CD8-positive, alpha-beta memory T cell (primary cell): ENCODE data around the gene KLLN. TPM values are rescaled to one million over a fixed set of nuclear protein-coding genes. Genes with fewer than 3 reads are reported as not detected.

ENCODE experiments used
- CTCF ChIA-PET: fragments of 350-600 bp; sonication (Branson Sonifier 250); formaldehyde crosslinking; loops from one replicate; lab custom pipeline; 2021; ENCODE audit warnings: antibody characterized with exemption; lab: Charles Lee
- POLR2A ChIA-PET: fragments of 350-600 bp; sonication (Branson Sonifier 250); formaldehyde crosslinking; loops from one replicate; lab custom pipeline; 2021; ENCODE audit warnings: antibody characterized with exemption; lab: Charles Lee
- DNase-seq, 5 donors: peaks; one replicate each; pipeline versions ENCODE4 v3.0.0 to v3.0.0-alpha.2; 2020 to 2022; ENCODE audit warnings: mixed read lengths in 1 of 5
- H3K27ac ChIP-seq: one replicate; pipeline ENCODE4 v1.7.0; 2013; ENCODE audit warnings: low read depth, mild to moderate bottlenecking, low read length, moderate library complexity
- H3K27me3 ChIP-seq: 2 replicates; pipeline ENCODE4 v1.7.0; 2013; ENCODE audit warnings: low read length, mild to moderate bottlenecking; ENCODE audit not compliant: insufficient read depth, poor library complexity, severe bottlenecking
- H3K36me3 ChIP-seq: 2 replicates; pipeline ENCODE4 v1.7.0; 2013; ENCODE audit warnings: mild to moderate bottlenecking, low read length, moderate library complexity; ENCODE audit not compliant: insufficient read depth
- H3K4me1 ChIP-seq: 2 replicates; pipeline ENCODE4 v1.7.0; 2013; ENCODE audit warnings: mild to moderate bottlenecking, low read length, moderate library complexity; ENCODE audit not compliant: insufficient read depth
- H3K4me3 ChIP-seq: 2 replicates; pipeline ENCODE4 v1.7.0; 2013; ENCODE audit warnings: mild to moderate bottlenecking, low read length
- H3K9me3 ChIP-seq: 2 replicates; pipeline ENCODE4 v1.7.0; 2013; ENCODE audit warnings: mild to moderate bottlenecking, low read length
- H3K27ac Mint-ChIP-seq, 8 donors: one replicate each; pipeline ENCODE4 v1.8.0; 2020 to 2021; ENCODE audit warnings: mixed read lengths in 8 of 8, mild to moderate bottlenecking in 6 of 8, inconsistent platforms in 3 of 8, moderate library complexity in 3 of 8
- H3K27me3 Mint-ChIP-seq, 2 donors: one replicate each; pipeline ENCODE4 v1.8.0; 2020 to 2021; ENCODE audit warnings: mixed read lengths in 2 of 2, mild to moderate bottlenecking in 1 of 2, moderate library complexity in 1 of 2
- H3K36me3 Mint-ChIP-seq, 3 donors: one replicate each; pipeline ENCODE4 v1.8.0; 2020 to 2021; ENCODE audit warnings: mixed read lengths in 3 of 3, inconsistent platforms in 1 of 3, mild to moderate bottlenecking in 1 of 3
- H3K4me1 Mint-ChIP-seq, 3 donors: one replicate each; pipeline ENCODE4 v1.8.0; 2020 to 2021; ENCODE audit warnings: mixed read lengths in 3 of 3, inconsistent platforms in 1 of 3, mild to moderate bottlenecking in 1 of 3
- H3K4me3 Mint-ChIP-seq, 7 donors: one replicate each; pipeline ENCODE4 v1.8.0; 2020 to 2021; ENCODE audit warnings: mixed read lengths in 7 of 7, mild to moderate bottlenecking in 6 of 7, moderate library complexity in 4 of 7, inconsistent platforms in 2 of 7
- H3K9me3 Mint-ChIP-seq, 5 donors: one replicate each; pipeline ENCODE4 v1.8.0; 2020 to 2022; ENCODE audit warnings: mixed read lengths in 5 of 5, mild to moderate bottlenecking in 3 of 5, moderate library complexity in 2 of 5, inconsistent platforms in 1 of 5
- polyA plus RNA-seq: library from polyadenylated mRNA; unstranded; fragments of 300-500 nt; fragmentation: Illumina TruSeq; gene quantifications from one replicate; pipeline ENCODE4 v1.2.3, GENCODE V29; 2021
- total RNA-seq, 2 experiments: library from RNA; stranded (reverse); gene quantifications; one replicate each; pipeline ENCODE4 v1.2.3, GENCODE V29; 2021

Gene KLLN
- total and polyA plus RNA-seq, 3 experiments from 2014 or later: 0.39 to 1.1 (median 0.80) TPM

DNA sequence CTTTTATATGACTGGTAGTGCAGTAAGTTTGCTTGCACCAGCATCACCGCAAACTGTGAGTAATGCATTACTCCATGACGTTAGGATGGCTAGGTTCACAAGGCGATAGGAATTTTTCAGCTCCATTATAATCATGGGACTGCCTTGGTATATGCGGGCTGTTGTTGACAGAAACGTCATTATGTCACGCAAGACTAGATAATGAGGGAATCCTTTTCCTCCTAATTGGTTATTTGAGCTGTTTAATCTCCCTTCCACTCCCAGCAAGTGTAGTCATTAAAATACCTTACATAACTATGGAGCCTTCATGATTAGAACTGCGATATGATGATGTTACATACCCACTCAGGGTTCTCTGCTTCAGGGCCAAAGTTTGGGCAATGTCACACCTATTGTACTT lies 17.3 kb downstream of the KLLN start:
- no peak overlapping the region for H3K27ac Mint-ChIP-seq
- H3K4me3 Mint-ChIP-seq: no peak overlapping the region
- H3K4me1 Mint-ChIP-seq: peaks cover 2 to 4% (median 3%) of the 10 kb centered on the region in 3 donors
- H3K4me3 ChIP-seq: no peak overlapping the region
- H3K27me3 ChIP-seq: no peaks in the 10 kb centered on the region
- peaks cover 0 to 2% of the 10 kb centered on the region in 2 donors for H3K27me3 Mint-ChIP-seq
- no peaks in the 10 kb centered on the region for H3K36me3 ChIP-seq
- no peak overlapping the region for H3K27ac ChIP-seq
- ChIA-PET CTCF (interaction anchor here (1.2 kb wide), 1 partner anchor 268 kb away, joined by 5 read pairs; no protein-coding TSS in a partner anchor), POLR2A (no interaction called here)
- H3K9me3 ChIP-seq: no peaks in the 10 kb centered on the region
- H3K4me1 ChIP-seq: no peaks in the 10 kb centered on the region
- DNase-seq: no peak
- H3K36me3 Mint-ChIP-seq: no peaks in the 10 kb centered on the region
- H3K9me3 Mint-ChIP-seq: no peaks in the 10 kb centered on the region

DNA sequence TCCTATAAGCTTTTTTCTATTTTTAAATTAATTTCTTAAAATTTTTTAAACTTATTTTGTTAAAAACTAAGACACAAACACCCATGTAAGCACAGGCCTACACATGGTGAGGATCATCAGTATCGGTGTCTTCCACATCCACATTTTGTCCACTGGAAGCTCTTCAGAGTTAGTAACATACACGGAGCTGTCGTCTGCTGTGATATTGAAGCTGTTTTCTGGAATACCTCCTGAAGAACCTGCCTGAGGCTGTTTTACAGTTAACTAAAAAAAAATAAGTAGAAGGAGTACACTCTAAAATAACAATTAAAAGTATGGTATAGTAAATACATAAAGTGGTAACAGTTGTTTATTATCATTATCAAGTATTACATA lies 17.7 kb downstream of the KLLN start:
- Mint-ChIP-seq H3K4me3 (no peak overlapping the region), H3K4me1 (no peaks in the 10 kb centered on the region), H3K9me3 (no peaks in the 10 kb centered on the region), H3K27ac (no peak overlapping the region), H3K27me3 (peaks cover 0 to 2% of the 10 kb centered on the region in 2 donors), H3K36me3 (peaks cover 0 to 3% (median 0%) of the 10 kb centered on the region in 3 donors)
- Histone ChIP-seq H3K27me3 (no peaks in the 10 kb centered on the region), H3K4me3 (no peak overlapping the region), H3K9me3 (no peaks in the 10 kb centered on the region), H3K27ac (no peak overlapping the region), H3K36me3 (no peaks in the 10 kb centered on the region), H3K4me1 (no peaks in the 10 kb centered on the region)
- ChIA-PET POLR2A (no interaction called here), CTCF (interaction anchor here (1.2 kb wide), 1 partner anchor 269 kb away, joined by 5 read pairs; no protein-coding TSS in a partner anchor)
- no peak for DNase-seq

DNA sequence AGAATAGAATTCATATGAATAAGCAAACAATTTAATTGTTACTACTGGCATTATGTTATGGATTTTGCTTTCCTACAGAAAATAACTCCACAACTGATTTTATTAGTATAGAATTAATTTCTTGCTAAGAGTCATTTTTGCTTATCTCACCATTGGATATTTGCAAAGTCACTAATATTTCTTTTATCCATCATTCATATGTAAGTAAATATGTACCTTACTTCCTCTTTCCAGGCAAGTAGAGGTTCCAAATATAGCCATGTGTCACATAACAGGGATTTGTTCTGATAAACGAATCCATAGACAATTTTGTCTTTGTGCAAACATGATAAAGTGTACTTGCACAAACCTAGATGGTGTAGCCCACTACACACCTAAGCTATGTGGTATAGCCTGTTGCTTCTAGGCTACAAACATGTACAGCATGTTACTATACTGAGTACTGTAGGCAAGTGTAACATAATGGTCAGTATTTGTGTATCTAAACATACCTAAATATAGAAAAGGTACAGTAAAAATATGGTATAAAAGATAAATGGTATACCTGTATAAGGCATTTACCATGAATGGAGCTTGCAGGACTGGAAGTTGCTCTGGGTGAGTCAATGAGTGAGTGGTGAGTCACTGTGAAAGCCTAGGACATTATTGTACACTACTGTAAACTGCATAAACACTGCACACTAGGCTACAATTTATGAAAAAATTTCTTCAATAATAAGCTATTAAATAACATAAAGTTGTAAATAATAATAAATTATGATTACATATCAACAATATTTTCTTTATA lies 18.3 kb downstream of the KLLN start:
- POLR2A ChIA-PET: no interaction called here
- Mint-ChIP-seq H3K27me3 (peaks cover 0 to 2% of the 10 kb centered on the region in 2 donors), H3K36me3 (peaks cover 0 to 6% (median 0%) of the 10 kb centered on the region in 3 donors), H3K27ac (no peak overlapping the region), H3K4me3 (no peak overlapping the region), H3K9me3 (no peaks in the 10 kb centered on the region), H3K4me1 (no peaks in the 10 kb centered on the region)
- Histone ChIP-seq H3K4me1 (no peaks in the 10 kb centered on the region), H3K36me3 (no peaks in the 10 kb centered on the region), H3K27ac (no peak overlapping the region), H3K9me3 (no peaks in the 10 kb centered on the region), H3K4me3 (no peak overlapping the region), H3K27me3 (no peaks in the 10 kb centered on the region)
- no peak for DNase-seq
- CTCF ChIA-PET: interaction anchor here (1.2 kb wide), 1 partner anchor 269 kb away, joined by 5 read pairs; no protein-coding TSS in a partner anchor

DNA sequence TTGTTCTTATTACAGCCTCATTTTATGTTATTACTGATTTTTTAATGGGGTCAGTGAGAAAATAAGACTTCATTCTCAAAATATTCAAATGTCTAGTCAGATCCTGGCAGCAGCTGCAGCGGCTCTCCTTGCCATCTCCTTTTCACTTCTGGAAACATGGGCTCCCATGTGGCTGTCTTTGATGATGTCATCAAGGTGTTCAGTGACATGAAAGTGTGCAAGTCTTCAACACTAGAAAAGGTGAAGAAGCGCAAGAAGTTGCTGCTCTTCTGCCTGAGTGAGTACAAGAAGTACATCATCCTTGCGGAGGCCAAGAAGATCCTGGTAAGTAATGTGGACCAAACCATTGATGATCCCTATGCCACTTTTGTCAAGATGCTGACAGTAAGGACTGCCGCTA lies 19.6 kb downstream of the KLLN start:
- peaks cover 0 to 2% of the 10 kb centered on the region in 2 donors for H3K27me3 Mint-ChIP-seq
- H3K4me1 Mint-ChIP-seq: no peaks in the 10 kb centered on the region
- peaks cover 0 to 6% (median 0%) of the 10 kb centered on the region in 3 donors for H3K36me3 Mint-ChIP-seq
- no peaks in the 10 kb centered on the region for H3K9me3 Mint-ChIP-seq
- H3K4me3 Mint-ChIP-seq: no peak overlapping the region
- no peaks in the 10 kb centered on the region for H3K36me3 ChIP-seq
- no peak overlapping the region for H3K4me3 ChIP-seq
- H3K27me3 ChIP-seq: no peaks in the 10 kb centered on the region
- no peak overlapping the region for H3K27ac Mint-ChIP-seq
- no peak for DNase-seq
- H3K27ac ChIP-seq: no peak overlapping the region
- POLR2A ChIA-PET: no interaction called here
- CTCF ChIA-PET: no interaction called here
- H3K4me1 ChIP-seq: no peaks in the 10 kb centered on the region
- no peaks in the 10 kb centered on the region for H3K9me3 ChIP-seq

DNA sequence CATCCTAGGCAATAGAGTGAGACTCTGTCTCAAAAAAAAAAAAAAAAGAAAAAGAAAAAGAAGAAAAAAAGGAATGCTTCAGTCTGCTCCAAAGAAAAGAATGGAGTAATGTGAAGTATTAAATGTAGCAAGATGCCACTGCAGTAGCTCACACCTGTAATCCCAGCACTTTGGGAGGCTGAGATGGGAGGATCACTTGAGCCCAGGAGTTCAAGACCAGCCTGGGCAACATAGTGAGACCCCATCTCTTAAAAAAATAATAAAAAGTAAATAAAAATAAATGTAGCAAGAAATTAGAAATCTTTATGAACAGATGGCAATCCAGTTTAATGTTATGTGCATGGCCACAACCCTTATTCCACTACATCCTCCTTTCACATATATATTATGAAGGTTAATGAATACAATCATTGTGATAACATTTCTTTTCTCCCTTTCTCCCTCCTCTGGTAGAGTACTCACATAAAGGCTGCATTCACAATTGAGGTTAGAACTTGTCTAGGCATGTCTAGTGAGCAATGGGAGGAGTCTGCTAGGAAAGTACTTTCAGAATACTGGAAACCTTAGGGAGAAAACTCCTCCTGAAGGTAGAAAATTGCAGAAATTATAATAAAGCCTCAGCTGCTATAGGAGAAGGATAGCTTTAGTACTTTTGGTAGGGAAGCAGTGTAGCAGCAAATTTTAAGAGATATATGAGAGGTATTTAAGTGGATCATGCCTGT lies 20.4 kb downstream of the KLLN start:
- CTCF ChIA-PET: no interaction called here
- H3K4me3 Mint-ChIP-seq: no peak overlapping the region
- Histone ChIP-seq H3K4me1 (no peaks in the 10 kb centered on the region), H3K36me3 (no peaks in the 10 kb centered on the region), H3K9me3 (no peaks in the 10 kb centered on the region), H3K27me3 (no peaks in the 10 kb centered on the region), H3K4me3 (no peak overlapping the region), H3K27ac (no peak overlapping the region)
- H3K4me1 Mint-ChIP-seq: no peaks in the 10 kb centered on the region
- POLR2A ChIA-PET: no interaction called here
- peaks cover 0 to 6% (median 0%) of the 10 kb centered on the region in 3 donors for H3K36me3 Mint-ChIP-seq
- peaks cover 0 to 2% of the 10 kb centered on the region in 2 donors for H3K27me3 Mint-ChIP-seq
- DNase-seq: no peak
- H3K9me3 Mint-ChIP-seq: no peaks in the 10 kb centered on the region
- H3K27ac Mint-ChIP-seq: no peak overlapping the region

DNA sequence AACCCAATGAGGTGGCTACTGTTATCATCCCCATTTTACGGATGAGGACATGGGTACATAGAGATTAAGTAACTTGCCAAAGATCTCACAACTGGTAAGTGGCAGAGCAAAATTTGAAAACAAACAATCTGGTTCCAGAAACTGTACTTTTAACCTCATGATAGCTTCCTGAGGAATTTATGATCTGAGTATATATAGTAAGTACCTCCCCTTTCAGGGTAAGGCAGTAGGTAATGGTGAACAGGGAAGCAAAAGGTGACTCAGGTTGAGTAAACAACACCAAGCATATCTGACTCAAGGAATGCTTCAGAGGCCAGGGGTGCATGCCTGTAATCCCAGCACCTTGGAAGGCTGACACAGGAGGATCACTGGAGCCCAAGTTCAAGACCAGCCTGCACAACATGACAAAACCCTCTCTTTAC lies 21.1 kb downstream of the KLLN start:
- POLR2A ChIA-PET: no interaction called here
- DNase-seq: no peak

DNA sequence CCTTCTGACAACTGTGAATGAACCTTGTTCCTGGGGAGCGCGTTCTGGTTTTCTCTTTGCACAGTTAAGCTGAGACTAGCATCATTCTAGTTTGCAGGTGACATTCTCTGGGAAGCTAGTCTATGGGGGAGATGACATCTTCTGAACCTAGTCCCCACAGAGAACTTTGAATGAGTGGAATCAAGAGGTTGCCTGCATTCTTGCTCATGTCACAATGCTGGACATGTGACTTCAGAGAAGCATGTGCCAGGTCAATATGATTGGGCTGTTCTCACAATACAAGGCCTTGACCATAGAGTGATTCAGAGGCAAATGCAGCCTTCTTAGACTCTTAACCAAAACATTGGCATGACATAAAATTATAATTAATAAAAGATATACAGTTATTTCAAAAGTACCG lies 22.1 kb downstream of the KLLN start:
- peaks cover 0 to 10% (median 1%) of the 10 kb centered on the region in 3 donors for H3K36me3 Mint-ChIP-seq
- H3K27me3 ChIP-seq: no peaks in the 10 kb centered on the region
- no peak overlapping the region for H3K4me3 Mint-ChIP-seq
- no peaks in the 10 kb centered on the region for H3K4me1 ChIP-seq
- H3K9me3 Mint-ChIP-seq: no peaks in the 10 kb centered on the region
- no peak overlapping the region for H3K27ac Mint-ChIP-seq
- ChIA-PET CTCF (no interaction called here), POLR2A (no interaction called here)
- no peaks in the 10 kb centered on the region for H3K36me3 ChIP-seq
- no peaks in the 10 kb centered on the region for H3K4me1 Mint-ChIP-seq
- no peaks in the 10 kb centered on the region for H3K27me3 Mint-ChIP-seq
- no peak overlapping the region for H3K4me3 ChIP-seq
- H3K27ac ChIP-seq: no peak overlapping the region
- DNase-seq: no peak
- H3K9me3 ChIP-seq: no peaks in the 10 kb centered on the region

More for the DNA sequence above, 21.1 kb downstream of the KLLN start:
- H3K9me3 ChIP-seq: no peaks in the 10 kb centered on the region
- no peaks in the 10 kb centered on the region for H3K36me3 ChIP-seq
- CTCF ChIA-PET: no interaction called here
- H3K27me3 Mint-ChIP-seq: no peaks in the 10 kb centered on the region
- no peak overlapping the region for H3K27ac ChIP-seq
- H3K36me3 Mint-ChIP-seq: peaks cover 0 to 6% (median 0%) of the 10 kb centered on the region in 3 donors
- H3K27ac Mint-ChIP-seq: no peak overlapping the region
- H3K4me1 Mint-ChIP-seq: no peaks in the 10 kb centered on the region
- H3K4me1 ChIP-seq: no peaks in the 10 kb centered on the region
- no peaks in the 10 kb centered on the region for H3K9me3 Mint-ChIP-seq
- no peak overlapping the region for H3K4me3 ChIP-seq
- no peaks in the 10 kb centered on the region for H3K27me3 ChIP-seq
- peak overlapping the region in 1 of 7 donors; percentile 68 for H3K4me3 Mint-ChIP-seq

DNA sequence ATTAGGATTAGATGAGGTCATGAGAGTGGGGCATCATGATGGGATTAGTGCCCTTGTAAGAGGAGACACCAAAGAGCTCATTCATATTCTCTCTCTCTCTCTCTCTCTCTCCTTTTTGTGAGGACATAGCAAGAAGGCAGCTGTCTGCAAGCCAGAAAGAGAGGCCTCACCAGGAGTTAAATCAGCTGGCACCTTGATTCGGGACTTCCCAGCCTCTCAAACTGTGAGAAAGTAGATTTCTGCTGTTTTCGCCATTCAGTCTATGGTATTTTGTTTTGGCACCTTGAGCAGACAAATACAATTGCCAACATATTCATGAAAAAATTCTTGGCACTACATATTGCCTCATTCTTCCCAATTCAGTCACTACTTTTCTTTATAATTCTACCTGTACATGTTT lies 24.7 kb downstream of the KLLN start:
- H3K27ac ChIP-seq: no peak overlapping the region
- no peak for DNase-seq
- no peaks in the 10 kb centered on the region for H3K4me1 Mint-ChIP-seq
- peaks cover 0 to 12% (median 1%) of the 10 kb centered on the region in 3 donors for H3K36me3 Mint-ChIP-seq
- no peaks in the 10 kb centered on the region for H3K4me1 ChIP-seq
- POLR2A ChIA-PET: interaction anchor here (0.6 kb wide), 1 partner anchor 33 kb away, joined by 4 read pairs; no protein-coding TSS in a partner anchor
- no peaks in the 10 kb centered on the region for H3K27me3 Mint-ChIP-seq
- no peaks in the 10 kb centered on the region for H3K27me3 ChIP-seq
- no peak overlapping the region for H3K4me3 ChIP-seq
- H3K9me3 ChIP-seq: no peaks in the 10 kb centered on the region
- no peak overlapping the region for H3K4me3 Mint-ChIP-seq
- H3K36me3 ChIP-seq: no peaks in the 10 kb centered on the region
- CTCF ChIA-PET: no interaction called here
- no peak overlapping the region for H3K27ac Mint-ChIP-seq
- H3K9me3 Mint-ChIP-seq: no peaks in the 10 kb centered on the region
